ENCODE data around the gene LCOR.

DNA sequence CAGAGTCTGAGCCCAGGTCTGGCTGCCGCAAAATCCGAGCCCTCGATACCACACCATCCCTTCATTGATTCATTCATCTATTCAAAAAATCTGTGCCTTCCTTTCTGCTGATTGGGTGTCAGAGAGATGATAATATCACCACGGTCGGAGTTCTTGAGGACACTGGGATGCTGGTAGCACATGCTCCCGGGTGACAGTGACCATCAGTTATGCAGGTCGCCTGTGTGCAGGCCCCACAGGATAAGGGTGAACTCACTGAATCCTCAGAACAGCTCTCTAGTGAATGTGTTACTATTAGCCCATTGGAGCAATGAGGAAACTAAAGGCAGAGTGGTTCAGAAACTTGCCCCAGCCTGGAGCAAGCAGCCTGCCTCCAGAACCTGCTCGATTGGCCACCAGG lies 208.6 kb downstream of the LCOR start:
- TF ChIP-seq, protein P1, sequence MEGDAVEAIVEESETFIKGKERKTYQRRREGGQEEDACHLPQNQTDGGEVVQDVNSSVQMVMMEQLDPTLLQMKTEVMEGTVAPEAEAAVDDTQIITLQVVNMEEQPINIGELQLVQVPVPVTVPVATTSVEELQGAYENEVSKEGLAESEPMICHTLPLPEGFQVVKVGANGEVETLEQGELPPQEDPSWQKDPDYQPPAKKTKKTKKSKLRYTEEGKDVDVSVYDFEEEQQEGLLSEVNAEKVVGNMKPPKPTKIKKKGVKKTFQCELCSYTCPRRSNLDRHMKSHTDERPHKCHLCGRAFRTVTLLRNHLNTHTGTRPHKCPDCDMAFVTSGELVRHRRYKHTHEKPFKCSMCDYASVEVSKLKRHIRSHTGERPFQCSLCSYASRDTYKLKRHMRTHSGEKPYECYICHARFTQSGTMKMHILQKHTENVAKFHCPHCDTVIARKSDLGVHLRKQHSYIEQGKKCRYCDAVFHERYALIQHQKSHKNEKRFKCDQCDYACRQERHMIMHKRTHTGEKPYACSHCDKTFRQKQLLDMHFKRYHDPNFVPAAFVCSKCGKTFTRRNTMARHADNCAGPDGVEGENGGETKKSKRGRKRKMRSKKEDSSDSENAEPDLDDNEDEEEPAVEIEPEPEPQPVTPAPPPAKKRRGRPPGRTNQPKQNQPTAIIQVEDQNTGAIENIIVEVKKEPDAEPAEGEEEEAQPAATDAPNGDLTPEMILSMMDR (IDR thresholded peaks at IDR 0.05): no peak
- TF ChIP-seq EP300 (IDR thresholded peaks at IDR 0.05; ENCODE audit: low read depth): no peak
- no peak for TF ChIP-seq POLR2AphosphoS5 (IDR thresholded peaks at IDR 0.05)
